ENCODE measurements around the gene CORO2B.
"Not testable (repeated sequence)": the region's sequence is repeated elsewhere in the genome, so short reads cannot be mapped to it uniquely, and the experiment has no call there.

The CORO2B gene

DNA sequence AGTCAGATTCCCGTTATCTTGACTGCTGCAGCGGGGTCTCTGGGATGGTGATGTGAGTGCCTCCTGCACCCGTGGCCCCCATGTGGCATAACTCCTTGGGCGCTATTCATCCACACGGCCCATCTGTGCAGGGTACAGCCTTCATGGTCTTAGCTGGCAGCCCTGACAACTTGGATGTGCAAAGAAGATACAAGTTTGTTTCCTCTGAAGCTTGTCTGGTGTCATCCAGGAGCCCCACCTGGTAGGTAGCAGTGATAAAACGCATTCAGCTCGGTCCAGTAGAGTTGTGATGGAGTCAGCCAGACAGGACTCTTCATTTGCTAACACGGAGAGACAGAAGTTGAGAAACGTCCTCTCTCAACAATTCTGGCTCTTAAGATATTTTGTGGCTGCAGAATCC, 53.3 kb downstream of the CORO2B start:
- no peak for DNase-seq

DNA sequence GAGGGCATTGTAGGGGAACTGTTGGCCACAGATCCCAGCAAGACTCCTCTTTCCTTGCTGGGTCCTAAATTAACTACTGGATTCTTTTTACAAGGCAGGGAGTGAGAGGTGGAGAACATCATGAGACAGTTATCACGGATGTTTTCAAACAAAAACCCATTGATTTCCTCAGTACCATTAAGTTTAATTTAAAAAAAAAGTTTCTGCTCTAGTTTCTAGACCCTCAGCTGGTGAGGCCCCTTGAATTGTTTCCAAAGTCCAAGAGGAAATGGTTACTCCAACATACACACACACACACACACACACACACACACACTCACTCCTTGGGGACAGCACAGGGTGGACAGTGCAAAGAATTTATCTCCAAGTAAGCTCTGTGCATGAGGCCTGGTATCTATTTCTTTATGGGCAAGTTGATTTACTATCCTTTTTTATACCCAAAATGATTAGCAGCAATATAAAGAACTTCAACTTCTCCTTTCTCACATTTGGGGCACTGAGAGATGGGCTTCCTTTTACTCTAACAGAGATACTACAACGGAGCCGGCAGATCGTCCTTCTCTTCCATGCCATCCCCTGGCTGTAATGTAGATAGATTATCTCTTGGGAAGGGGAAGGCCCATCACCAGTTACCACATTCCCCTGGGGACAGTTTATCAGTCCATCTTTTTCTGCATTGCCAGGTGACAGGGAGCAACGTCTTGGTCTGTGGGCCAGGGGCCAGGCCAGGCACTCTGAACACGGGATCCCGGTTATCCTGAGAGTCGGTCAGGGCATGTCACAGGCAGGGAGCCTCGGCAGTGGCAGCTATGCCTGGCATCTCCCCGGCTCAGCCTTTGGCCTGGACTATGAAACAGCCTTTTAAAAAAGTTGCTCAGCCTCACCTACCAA, 54.7 kb downstream of the CORO2B start:
- no peak for DNase-seq

DNA sequence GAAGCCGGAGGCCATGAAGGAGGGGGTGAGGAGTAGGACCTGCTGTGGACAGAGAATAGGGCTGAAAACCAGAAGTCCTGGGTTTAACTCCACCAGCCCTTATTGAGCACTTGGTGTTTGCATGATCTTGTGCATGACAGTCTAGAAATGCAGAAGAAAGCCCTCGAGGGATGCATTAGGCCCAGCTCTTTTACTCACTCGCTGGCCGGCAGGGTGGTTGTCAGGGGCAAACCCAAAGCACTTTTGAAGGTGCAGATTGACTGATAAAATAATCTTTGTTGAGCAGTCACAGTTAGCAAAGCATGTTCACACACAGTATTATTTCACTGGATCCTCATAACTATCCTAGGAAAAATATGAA, 55.3 kb downstream of the CORO2B start:
- DNase-seq: no peak

DNA sequence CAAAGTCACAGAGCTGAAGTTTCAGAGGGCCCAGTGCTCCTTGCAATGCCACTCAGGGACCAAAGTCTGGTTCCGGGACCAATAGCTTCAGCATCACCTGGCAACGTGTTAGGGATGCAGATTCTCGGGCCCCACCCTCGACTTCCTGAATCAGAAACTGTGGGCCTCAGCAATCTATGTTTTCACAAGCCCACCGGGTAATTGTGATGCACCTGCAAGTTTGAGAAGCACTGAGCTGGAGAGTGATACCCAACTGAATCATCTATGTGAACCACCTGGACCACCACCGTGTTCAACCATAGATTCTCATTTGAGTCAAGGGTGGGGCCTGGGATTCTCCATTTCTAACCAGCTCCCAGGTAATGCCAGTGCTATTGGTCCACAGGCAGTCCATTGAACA, 55.7 kb downstream of the CORO2B start:
- no peak for DNase-seq

DNA sequence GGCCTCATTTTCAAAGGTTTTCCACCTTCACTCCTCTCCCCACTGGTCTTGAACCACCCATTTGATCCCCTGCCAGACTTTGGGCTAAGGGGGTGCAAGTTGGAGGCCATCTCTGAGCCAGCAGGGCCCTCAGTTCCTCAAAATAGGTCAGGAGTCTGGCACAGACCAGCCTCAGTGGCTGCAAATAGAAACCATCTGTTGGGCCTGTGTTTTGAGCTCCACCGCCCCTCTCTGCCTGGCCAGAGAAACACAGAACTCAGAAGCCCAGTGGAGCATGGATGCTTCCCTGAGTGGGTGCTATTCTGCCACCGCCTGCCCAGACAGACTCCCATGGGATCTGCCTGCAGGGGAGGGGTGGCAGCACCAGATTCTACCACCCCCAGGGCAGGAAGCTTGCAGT, 56.3 kb downstream of the CORO2B start:
- DNase-seq: no peak

DNA sequence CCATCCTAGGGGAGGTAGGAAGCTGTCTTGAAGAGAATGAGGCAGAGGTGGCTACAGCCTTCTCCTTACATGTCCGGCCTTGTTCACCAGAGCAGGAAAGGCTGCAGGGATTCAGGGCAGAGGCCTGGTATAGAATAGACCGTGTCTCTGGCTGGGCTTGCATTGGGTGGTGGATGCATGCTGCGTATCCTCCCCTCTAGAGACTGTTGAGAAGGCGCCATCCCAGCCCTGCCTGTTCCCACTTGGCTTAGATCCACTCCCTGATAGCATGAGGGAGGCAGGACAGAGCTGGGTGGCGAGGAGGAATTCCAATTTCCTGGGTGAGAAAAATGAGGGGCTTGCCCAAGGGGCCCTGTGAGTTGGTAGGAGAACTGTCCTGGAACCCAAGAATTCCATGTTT, 57.5 kb downstream of the CORO2B start:
- DNase-seq: no peak

DNA sequence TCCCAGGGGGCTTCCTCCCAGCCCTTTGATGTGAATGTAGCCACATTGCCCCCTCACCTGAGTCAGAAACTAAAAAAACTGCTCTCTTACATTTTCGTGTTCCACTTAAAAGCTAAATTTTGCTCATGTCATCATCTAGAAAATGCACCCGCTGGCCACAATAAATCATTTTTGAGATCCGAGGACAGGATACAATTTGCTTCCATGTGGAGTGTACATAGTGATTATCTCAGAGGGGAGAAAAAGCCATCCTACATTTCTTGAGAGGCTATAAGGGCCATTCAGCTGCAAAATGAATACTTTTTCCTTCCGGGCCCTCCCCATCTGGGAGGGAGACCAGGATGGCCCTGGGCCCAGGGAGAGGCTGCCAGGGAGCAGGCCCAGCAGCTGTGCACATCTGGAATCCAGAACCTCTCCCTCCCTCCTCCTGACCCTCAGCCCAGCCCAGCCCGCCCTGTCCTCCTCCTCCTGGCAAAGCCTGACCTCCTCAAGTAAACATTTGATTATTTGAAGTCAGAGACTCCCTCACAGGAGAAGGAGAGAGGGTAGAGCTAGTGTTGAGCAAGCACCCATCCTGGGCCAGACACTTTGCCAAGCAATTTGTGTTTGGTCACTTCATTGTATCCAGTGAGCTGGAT, 59.1 kb downstream of the CORO2B start:
- no peak for DNase-seq

DNA sequence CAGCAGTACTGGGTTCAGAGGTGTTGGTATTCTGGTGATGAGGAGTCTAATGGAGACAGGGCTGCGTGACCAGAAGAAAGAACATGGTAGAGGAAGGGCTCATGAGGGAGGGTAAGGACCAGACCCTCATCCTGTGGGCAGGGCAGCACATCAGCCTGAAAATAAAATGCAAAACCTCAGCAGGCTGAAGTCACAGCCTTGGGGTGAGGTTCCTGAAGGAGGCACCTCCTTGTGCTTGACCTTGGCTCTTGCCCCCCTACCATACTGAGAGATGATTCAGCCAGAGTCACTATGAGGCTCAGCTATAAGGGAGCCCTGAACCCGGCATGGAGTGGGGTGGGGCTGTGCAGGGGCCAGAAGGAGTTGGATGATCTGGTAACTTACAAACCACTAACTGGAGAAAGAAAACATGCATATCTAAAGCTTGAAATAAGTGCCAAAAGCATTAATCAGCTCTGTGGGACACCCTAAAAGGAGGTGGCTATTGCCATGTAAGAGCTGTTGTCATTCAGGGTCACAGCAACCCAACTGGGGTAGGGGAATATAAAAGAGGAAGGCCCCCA, 60.2 kb downstream of the CORO2B start:
- no peak for DNase-seq

DNA sequence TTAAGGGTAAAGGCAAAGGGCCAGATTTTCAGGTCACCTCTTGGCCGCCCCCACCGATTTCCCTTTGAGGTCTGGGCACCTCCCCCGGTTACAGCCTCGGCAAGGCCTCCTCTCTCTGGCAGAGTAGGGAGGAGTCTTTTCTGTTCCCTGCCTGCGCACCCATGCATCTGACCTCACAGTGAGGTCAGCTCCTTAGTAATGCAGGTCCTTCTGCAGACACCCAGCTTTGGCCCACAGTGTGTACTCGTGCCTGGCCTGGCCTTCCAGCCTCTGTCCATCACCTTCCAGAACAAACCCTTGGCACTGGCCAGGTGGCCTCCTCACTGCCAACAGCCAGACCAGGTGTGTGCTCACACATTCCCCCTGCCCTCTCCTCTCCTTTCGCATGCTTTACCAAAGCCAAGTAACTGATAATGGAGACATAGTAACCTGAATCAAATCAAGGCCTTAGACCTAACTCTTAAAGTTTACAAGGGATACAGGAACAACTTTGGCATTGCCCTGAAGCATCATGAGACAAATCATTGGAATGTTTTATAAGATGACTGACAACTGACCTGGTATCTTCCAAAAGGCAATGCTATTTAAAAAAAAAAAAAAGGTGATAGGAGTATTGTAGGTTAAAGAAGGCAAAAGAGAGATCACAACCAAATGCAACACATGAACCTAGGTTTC, 61.3 kb downstream of the CORO2B start:
- no peak for DNase-seq

DNA sequence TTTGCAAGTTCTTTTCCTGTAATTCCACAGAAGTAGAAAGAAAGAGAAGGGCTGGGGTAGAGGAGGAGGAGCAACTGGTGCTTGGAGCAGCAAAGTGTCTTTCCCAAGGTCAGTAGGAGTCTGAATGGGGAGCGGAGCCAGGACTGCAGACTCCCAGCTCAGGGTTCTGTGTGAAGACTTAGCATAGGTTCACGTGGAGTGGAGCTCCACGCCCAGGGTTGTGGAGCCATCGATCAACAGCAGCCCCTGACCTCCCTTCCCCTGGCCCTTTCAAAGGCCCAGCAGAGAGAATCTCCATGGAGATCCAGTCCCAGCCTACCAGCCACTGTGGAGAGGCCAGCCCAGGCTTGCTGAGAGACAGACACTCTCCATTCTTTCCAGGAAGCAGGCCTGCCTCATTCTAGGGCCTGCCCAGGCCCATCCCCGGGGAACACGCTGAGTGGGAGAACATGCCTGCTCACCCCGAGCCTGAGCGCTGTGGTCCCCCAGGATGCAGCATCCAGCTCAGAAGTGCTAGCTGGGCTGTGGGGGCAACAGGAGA, 62.1 kb downstream of the CORO2B start:
- DNase-seq: no peak

DNA sequence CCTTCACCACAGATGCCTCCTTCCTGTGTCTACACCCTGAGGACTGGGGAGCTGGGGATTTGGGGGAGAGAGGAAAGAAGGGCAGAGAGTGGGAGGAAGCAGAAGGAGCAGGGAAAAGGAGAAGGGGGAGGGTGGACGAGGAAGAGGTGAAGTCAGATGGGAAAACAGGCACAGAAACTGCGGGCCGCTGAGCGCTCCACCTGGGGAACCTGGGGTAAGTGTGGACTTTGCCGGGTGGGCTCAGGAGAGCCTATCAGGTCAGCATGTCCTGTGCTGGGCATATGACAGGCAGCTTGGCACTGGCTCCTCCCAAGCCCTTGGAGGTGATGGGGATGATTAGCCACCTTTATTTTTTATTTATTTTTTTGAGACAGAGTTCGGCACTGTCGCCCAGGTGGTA, 62.6 kb downstream of the CORO2B start:
- DNase-seq: no peak

DNA sequence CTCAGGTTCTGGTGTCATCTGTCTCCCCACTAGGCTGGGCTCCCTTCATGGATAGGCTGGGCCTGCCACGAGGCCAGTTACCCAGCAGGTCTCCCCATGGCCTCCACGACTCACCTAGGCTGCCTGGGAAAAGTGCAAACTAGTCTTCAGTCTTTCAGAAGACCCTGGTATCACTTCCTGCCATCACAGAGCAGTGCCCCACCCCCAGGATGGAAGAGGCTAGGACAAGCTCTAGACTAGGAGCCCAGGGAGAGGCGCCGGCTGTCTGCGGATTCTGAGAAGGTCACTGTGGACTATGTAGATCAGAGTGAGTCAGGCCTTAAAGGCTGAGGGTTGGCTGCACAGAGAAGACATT, 63.7 kb downstream of the CORO2B start:
- DNase-seq: no peak

DNA sequence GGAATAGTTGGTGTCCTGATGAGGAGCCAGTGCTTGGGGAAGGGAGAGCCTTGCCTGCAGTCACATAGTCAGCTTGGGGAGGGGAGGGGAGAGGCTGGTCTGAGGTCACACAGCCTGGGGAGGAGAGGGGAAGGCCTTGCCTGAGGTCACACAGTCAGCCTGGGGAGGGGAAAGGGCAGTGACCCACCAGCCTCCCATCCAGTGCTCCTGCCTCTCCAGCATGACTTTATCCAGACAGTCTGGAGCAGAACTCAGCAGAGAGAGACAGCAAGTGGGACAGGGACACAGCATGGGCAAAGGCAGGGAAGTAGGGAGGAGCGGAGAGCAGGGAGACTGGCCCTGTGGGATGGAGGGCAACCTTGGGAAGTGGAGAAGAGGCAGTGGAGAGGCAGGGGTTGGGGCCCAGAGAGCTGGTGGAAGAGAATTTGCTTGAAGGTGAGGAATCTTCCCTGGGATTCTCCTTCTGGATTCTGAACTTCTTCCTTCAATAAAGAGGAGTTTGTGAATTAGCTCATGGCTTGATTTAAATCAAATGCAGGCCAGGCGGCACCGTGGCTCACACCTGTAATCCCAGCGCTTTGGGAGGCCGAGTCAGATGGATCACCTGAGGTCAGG, 64.5 kb downstream of the CORO2B start:
- DNase-seq: no peak

DNA sequence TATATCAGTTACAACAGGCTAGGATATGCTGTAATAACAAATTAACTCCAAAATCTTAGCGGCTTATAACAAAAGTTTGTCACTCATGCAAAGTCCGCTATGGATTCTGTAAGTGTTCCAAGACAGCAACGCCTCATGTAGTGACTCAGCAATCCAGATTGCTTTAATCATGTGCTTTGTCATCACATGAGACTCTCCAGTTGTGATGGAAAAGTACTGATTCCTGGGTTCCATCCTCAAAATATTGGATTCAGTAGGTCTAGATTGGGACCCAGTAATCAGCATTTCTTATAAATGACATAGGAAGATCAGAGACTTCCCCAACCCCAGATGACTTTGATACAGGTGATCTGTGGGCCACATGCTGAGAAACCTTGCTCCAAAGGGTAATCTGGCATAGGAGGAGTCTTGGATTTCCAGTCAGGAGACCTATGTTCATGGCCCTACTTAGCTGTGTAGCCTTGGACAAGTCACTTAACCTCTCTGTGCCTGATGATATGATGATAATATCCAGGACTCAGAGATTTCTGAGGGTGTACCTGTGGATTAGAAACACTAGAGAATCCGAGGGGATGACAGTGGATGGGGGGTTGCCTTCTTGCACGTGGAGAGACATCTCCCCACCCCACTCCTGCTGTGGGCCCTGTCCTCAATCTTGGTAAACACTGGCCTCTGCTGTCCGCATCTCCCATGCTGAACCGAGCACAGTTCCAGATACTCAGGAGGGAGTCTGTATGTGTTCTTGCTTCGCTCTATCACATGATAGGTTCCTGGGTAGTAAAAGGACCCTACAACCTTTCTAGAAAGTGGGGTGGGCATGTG, 65.5 kb downstream of the CORO2B start:
- no peak for DNase-seq

DNA sequence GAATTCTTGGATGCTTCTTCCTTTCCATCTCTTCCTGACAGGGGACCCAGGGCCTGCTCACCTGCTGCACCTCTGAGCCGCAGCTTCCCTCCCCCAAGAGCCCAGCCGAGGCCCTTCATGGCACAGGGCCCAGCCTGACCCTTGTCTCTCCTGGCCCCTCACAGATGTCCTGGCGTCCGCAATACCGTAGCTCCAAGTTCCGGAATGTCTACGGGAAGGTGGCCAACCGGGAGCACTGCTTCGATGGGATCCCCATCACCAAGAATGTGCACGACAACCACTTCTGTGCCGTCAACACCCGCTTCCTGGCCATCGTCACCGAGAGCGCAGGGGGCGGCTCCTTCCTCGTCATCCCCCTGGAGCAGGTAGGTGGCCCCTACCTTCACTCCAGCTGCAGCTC, 66.2 kb downstream of the CORO2B start:
- no peak for DNase-seq

DNA sequence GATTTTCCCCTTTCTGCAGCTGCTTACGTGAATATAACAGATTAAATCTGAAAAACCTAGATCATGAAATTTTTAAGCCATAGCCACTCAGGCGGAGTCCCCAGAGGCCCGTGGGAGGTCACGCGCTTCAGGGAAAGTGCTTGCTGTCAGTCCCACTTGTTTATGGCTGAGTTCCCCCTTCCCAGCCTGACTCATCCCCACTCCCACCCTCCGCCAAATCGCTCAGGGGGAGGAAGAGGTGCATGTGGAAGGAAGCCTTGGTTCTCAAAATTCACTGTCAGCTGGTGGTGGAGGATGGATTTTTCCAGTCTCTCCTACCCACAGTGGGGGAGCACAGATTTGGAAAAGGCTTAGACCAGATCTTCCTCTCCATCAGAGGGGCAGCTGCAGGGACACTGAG, 67.4 kb downstream of the CORO2B start:
- no peak for DNase-seq

DNA sequence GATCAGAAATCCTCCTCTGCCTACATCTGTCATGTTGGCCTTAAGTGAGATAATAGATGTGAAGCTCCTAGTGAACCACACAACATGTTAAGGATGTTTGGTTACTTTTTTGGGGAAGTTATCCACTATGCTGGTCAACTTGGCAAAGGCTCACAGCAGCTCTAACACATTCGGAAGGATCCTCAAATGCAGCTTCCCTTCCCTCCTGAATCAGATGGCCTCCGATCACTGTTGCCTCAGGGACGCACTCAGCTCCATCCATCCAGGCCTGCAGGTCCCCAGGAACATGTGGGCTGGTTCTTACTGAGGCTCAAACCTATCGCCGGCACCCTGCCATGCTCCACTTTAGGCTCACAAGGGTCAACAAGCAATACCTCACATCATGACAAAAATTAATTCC, 67.9 kb downstream of the CORO2B start:
- no peak for DNase-seq

DNA sequence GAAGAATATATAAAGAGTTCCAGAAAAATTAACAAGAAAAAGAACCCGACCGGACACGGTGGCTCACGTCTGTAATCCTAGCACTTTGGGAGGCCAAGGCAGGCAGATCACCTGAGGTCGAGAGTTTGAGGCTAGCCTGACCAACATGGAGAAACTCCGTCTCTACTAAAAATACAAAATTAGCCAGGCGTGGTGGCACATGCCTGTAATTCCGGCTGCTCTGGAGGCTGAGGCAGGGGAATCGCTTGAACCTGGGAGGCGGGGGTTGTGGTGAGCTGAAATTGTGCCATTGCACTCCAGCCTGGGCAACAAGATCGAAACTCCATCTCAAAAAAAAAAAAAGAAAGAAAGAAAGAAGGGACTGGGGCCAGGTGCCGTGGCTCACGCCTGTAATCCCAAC, 68.6 kb downstream of the CORO2B start:
- not testable (repeated sequence) for DNase-seq

DNA sequence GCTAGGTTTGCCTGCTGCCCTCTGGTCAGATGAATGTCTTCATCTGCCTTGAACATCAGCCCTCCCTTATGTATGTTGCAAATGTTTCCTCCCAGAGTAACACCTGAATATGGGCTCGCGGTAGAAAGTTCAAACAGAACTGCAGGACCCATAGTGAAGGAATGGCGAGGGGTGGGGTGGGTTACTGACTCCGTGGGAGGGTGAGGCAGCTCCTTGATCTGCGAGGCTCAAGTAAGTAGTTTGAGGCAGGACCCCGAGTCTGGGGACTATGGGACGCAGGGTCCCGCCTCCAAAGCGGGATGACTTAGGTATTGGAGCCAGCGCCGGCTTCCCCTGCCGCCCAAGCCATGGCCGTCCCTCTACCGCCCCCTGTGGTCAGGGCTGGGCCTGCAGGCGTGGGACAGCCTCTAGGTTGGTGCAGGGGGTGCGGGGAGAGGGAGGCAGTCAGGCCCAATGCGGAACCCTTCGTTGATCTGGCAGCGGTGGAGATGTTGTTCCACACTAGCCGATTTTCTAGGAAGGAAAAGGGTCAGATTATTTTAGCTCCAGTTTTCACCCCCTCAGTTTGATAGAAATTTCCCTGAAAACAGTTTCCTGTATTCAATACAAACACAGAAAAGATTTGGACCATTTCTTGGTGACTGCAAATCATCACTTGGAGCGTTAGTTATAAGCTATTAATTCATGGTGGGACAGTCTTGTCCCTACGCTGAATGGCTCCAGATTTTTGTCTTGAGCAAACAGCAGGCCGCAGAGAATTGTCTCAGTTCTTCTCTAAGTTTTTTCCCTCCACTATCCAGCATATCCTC, 72.3 kb downstream of the CORO2B start:
- no peak for DNase-seq

DNA sequence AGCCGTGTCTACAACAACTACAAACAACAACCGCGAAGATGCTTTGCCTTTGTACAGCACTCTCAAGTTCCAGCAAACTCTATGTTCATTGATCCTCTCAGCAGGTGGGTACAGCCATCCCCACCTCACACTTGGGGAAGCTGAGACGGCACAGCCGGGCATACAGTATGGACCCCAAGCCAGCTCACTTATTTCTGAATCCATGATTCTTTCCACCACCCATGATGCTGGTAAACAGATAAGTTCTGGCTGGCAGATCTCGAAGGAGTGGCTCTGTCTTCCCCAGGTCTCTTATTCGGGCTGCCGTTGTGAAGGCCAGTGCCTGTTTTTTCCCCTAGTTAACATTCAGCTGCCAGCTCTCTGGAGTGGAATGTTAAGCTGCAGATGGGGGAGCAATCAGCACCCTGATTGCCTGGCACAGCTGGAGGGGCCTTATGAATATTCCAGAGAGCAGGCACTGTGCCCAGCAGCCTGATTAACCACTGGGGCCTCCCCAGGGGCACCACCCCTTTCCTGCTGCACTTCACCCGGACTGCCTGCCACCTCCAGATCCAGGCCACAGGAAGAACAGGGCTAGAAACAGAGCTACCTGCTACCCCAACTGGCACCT, 73.2 kb downstream of the CORO2B start:
- no peak for DNase-seq
